ENCODE results near the gene ANKRD39.
"Not testable (repeated sequence)": the region's sequence is repeated elsewhere in the genome, so short reads cannot be mapped to it uniquely, and the experiment has no call there.

The ANKRD39 gene

DNA sequence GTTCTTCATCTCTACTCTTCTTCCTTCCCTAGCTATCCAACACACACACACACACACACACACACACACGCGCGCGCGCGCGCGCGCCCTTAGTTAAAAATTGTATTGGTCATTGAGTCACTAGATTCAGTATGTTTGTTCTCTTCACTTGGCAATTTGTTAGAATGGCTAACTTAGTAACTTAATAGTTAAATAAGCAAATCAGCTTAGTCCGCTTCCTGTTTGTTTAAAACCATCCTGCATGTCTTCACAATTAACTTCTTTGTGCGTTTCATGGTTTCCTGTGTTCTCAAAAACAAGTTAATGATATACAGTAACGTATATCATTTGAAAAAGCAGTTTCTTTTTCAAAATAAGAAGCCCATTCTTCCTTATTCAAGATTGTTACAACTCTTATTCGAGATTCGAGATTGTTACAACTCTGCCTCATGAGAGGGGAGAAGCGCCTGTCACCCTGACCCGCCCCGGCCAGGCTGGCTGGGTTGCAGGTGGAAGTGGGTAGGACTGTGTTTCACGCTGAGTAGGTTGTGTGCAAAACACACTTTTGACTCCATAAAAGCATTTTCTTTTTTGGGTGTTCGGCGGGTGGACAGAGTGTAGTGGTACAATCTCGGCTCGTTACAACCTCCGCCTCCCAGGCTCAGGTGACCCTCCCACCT lies 51.2 kb downstream of the ANKRD39 start:
- FAIRE-seq: no peak

DNA sequence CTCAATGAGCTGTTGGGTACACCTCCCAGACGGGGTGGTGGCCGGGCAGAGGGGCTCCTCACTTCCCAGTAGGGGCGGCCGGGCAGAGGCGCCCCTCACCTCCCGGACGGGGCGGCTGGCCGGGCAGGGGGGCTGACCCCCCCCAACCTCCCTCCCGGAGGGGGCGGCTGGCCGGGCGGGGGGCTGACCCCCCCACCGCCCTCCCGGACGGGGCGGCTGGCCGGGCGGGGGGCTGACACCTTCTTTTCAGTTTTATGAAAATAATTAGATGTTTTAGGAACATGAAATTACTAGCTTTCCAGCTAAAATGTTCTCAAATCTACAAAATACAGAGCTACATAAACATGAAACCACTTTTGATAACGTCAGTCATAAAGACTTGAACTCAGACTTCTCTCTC lies 51.9 kb downstream of the ANKRD39 start:
- not testable (repeated sequence) for FAIRE-seq

DNA sequence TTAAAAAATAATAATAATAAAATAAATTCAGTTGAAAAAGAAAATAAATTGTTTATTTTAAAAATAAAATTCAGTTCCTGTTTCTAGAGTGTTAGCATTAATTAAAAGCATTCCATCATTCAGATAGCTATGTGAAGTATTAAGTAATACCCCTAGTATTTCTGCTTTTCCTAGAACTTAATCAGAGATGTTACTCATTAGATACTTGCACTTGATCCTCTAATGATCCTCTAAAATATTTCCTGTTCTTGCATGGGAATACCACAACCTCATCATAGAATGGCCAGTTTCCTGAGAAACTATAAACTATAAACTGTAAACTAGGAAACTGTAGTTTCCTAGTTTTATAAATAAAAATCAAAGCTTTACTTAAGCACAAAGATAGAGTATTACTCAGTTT lies 52.8 kb downstream of the ANKRD39 start:
- FAIRE-seq: no peak

GRCh38 chr2:96802721-96803120 lies 55.1 kb downstream of the ANKRD39 start:
- no peak for FAIRE-seq

GRCh38 chr2:96801786-96802595 lies 55.8 kb downstream of the ANKRD39 start:
- no peak for FAIRE-seq

DNA sequence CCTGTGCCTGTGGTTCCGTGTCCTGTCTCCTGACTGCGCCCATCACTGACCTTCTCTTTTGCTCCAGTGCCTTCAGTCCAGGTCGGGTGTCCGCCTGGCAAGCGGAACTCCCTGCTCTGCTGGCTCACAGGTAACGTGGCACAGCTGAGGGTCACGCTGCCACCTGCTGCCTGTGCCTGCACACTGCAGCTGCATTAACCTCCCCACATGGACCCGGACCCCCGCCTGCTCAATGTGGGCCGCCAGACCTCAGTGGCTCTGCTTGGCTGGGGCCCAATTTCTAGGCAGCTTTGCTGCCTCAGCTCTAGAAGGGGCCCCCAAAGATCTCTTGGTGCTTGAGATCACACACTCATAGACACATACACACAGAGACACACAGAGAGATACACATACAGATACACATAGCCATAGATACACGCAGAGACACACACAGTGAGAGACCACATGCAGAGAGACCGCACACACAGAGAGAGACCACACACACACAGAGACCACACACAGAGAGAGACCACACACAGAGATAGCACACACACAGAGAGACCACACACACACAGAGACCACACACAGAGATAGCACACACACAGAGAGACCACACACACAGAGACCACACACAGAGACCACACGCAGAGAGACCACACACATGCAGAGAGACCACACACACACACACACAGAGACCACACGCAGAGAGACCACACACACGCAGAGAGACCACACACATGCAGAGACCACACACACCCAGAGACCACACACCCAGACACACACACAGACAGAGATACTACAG lies 56.6 kb downstream of the ANKRD39 start:
- no peak for FAIRE-seq

GRCh38 chr2:96800061-96801004 lies 57.5 kb downstream of the ANKRD39 start:
- no peak for FAIRE-seq

GRCh38 chr2:96799623-96799935 lies 58.2 kb downstream of the ANKRD39 start:
- no peak for FAIRE-seq

- FAIRE-seq: no peak
These were observed 58.8 kb downstream of the ANKRD39 start for GRCh38 chr2:96798733-96799622.

All from colon (tissue), 2 donors.